Measurements from ENCODE around the gene ZFPM1.

Gene ZFPM1

DNA sequence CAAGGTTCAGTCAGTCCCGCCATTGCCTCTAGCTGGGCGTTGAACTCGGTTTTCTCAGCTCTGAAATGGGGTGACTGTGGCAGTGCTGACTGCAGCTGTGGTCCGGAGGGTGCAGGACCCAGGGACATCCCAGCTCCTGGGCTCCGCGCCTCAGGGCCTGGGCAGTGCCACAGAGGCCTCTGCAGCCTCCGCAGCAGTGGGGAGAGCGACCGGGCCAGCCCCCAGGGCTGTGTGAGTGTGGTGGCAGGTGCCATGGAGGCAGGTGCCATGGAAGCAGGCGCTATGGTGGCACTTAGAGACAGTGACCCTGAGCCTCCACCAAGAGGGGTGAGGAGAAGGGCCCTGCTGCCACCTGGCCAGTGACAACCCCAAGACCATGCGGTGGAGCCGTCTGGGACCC lies 39.4 kb upstream of the ZFPM1 start:
- H3K4me3 ChIP-seq (ENCODE audit: low read depth, low read length), result no peak overlapping the region
- TF ChIP-seq, protein P1, sequence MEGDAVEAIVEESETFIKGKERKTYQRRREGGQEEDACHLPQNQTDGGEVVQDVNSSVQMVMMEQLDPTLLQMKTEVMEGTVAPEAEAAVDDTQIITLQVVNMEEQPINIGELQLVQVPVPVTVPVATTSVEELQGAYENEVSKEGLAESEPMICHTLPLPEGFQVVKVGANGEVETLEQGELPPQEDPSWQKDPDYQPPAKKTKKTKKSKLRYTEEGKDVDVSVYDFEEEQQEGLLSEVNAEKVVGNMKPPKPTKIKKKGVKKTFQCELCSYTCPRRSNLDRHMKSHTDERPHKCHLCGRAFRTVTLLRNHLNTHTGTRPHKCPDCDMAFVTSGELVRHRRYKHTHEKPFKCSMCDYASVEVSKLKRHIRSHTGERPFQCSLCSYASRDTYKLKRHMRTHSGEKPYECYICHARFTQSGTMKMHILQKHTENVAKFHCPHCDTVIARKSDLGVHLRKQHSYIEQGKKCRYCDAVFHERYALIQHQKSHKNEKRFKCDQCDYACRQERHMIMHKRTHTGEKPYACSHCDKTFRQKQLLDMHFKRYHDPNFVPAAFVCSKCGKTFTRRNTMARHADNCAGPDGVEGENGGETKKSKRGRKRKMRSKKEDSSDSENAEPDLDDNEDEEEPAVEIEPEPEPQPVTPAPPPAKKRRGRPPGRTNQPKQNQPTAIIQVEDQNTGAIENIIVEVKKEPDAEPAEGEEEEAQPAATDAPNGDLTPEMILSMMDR (IDR thresholded peaks at IDR 0.05; ENCODE audit: low read depth, low read length), result no peak

DNA sequence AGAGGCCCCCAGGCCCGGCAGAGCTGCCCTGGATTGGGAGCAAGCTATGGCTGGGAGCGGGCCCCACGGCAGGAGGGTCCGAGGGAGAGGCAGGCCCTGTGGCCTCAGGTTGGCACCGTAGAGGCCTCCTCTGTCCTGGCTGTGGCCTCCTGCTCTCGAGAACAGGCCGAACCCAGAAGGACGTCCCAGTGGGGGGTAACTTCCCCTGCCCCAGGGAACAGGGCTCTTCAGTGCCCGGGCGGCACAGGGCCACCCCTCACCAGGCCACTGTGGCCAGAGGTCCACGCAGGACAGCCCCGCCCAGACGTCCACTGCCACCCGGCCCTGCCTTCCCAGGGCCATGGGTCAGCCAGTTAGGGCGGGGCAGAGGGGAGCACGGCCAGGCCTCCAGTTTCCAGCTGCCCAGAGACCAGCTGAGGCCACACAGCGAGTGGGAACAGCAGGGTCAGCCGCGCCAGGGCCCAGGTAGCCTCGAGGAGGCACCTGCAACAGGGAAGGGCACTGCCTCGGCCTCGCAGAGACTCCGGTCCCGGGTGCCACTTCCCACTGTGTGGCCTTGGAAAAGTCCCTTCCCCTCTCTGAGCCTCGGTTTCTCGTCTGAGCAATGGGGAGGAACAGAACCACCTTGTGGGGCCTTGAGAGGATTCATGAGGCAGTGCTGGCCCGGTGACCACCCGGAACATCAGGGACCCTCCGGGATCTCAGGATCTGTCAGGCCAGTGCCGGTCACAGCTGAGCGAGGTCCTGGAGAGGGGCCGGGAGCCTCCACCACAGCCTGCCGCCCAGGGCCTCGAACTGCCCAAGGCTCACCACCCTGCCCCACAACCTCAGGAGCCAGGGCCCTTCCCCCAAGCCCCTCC lies 38.3 kb upstream of the ZFPM1 start:
- H3K4me3 ChIP-seq (ENCODE audit: low read depth, low read length), result no peak overlapping the region
- TF ChIP-seq, protein P1 (IDR thresholded peaks at IDR 0.05; ENCODE audit: low read depth, low read length), result no peak

GRCh38 chr16:88415381-88415705 lies 37.7 kb upstream of the ZFPM1 start:
- TF ChIP-seq, protein P1 (IDR thresholded peaks at IDR 0.05; ENCODE audit: low read depth, low read length), result no peak
- H3K4me3 ChIP-seq (ENCODE audit: low read depth, low read length), result no peak overlapping the region

DNA sequence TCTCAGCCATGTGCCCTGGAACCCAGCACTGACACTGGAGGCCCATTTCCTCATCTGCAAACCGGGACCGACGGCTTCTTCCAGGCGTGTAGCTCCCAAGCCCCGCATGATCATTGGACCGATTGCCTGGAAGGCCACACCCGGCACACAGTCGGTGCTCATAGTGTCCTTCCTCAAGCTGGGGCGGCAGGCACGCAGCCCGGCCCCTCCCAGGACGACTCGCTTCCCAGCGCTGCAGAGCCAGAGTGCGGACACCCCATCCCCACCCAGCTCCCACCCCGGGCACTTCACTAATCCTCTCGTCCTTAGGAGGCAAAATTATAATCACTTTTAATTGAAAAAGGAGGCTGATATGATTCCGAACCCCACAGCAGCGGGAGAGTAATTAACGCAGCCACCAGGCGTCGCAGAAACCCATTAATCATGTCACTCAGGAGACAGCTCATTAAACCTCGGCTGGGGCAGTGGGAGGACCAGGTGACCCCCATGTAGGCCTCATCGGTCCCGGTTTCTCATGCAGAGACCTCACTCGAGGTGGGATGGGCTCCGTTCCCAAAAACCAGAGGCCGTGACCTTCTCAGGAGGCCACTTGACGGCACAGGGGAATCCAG lies 37.3 kb upstream of the ZFPM1 start:
- TF ChIP-seq, protein P1 (IDR thresholded peaks at IDR 0.05; ENCODE audit: low read depth, low read length), result no peak
- H3K4me3 ChIP-seq (ENCODE audit: low read depth, low read length), result no peak overlapping the region

DNA sequence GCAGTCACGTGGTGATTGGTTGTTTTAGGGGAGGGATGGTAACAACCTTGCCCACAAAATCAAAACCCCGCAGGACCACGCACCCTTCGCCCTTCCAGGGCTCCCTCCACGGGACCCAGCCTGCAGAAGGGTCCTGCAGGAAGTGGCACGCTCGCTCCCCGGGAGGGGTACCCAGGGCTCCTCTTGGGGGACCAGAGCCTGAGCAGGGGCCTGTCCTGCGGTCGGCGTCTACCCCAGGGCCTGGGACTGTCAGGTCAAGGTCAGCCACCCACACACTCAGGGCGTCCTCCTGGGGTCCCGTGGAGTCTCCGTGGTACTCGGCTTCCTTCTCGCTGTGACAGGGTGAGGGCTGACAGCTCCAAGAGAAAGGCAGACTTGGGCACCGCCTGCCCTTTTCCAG lies 36.4 kb upstream of the ZFPM1 start:
- H3K4me3 ChIP-seq (ENCODE audit: low read depth, low read length), result no peak overlapping the region
- TF ChIP-seq, protein P1 (IDR thresholded peaks at IDR 0.05; ENCODE audit: low read depth, low read length), result no peak

- no peak overlapping the region for H3K4me3 ChIP-seq (ENCODE audit: low read depth, low read length)
- TF ChIP-seq, protein P1 (IDR thresholded peaks at IDR 0.05; ENCODE audit: low read depth, low read length), result no peak
These were observed 35.2 kb upstream of the ZFPM1 start for GRCh38 chr16:88417684-88418476.
